GM10266 (cell line): ENCODE data around the gene ADAMTS6.

Experiments
- DNase-seq: peaks from one replicate; pipeline ENCODE4 v3.0.0; 2012; ENCODE audit errors: extremely low spot score
- TF ChIP-seq, protein P1 (sequence below): IDR thresholded peaks from 2 replicates; pipeline ENCODE4 v1.5.1; 2012; ENCODE audit warnings: mild to moderate bottlenecking, low read depth; ENCODE audit not compliant: control insufficient read depth, insufficient read depth; ENCODE audit errors: missing control alignments

Gene ADAMTS6

DNA sequence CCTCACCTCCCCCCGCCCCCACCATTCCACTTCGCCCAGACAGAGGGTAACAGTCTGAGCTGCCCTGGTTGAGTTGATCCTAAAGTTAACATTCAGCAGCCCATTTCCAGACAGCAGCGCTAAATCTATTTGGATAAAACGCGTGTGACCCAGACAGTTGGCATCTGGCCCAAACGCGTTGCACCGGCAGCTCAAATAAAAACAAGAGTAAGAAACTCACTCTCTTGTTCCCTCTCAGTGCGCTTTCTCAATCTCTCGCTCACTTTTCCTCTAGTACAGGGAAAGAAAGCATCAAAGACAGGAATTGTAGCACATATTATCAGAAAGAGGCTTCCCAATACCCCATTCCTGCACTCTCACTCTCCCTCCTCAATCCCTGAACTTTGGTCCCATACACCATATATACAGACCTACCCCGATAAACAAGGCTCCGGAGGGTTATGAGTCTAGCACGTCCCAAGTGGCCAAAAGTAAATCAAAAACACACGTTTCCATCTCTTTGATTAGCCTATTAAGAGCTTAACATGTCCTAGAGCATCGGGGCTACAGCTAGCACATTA lies 1.3 kb downstream of the ADAMTS6 start:
- DNase-seq = peak; percentile 16
- TF ChIP-seq, protein P1, sequence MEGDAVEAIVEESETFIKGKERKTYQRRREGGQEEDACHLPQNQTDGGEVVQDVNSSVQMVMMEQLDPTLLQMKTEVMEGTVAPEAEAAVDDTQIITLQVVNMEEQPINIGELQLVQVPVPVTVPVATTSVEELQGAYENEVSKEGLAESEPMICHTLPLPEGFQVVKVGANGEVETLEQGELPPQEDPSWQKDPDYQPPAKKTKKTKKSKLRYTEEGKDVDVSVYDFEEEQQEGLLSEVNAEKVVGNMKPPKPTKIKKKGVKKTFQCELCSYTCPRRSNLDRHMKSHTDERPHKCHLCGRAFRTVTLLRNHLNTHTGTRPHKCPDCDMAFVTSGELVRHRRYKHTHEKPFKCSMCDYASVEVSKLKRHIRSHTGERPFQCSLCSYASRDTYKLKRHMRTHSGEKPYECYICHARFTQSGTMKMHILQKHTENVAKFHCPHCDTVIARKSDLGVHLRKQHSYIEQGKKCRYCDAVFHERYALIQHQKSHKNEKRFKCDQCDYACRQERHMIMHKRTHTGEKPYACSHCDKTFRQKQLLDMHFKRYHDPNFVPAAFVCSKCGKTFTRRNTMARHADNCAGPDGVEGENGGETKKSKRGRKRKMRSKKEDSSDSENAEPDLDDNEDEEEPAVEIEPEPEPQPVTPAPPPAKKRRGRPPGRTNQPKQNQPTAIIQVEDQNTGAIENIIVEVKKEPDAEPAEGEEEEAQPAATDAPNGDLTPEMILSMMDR = no peak

DNA sequence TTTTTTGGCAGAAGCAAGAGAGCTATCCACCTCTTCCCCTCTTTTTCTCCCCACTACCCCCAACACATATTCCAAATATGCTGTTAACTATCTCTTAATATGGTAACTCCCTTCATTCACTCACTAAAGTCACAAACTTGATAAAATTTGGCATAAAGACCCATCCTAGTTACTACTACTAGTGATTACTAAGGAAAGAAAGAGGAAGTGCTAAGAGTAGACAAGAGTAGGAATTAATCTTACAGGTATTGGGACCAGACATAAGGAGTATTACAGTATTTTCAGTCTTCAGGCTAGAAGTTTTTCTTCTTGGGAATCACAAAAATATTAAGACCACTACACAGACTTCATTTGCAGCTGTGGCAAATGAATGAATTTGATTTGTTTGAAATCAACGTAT lies 2.2 kb downstream of the ADAMTS6 start:
- no peak for DNase-seq
- TF ChIP-seq, protein P1 = no peak

DNA sequence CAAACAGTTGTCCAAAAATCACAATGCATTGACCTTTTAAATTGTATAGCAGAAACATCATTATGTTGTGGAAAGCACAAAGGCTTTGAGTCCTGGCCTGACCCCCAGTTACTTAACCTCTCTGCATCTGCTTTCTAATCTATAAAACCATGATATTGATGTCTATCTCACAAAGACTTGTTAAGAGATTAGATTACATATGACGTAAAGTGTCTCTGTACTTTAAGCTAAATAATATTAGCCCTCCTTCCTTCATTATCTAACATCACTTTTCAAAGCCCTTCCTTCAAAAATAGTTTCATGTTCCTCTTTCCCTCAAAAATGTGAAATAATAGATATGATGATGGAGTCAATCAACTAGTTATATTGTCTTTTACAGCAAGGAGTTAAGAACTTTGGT lies 3.4 kb downstream of the ADAMTS6 start:
- TF ChIP-seq, protein P1 = no peak
- no peak for DNase-seq

DNA sequence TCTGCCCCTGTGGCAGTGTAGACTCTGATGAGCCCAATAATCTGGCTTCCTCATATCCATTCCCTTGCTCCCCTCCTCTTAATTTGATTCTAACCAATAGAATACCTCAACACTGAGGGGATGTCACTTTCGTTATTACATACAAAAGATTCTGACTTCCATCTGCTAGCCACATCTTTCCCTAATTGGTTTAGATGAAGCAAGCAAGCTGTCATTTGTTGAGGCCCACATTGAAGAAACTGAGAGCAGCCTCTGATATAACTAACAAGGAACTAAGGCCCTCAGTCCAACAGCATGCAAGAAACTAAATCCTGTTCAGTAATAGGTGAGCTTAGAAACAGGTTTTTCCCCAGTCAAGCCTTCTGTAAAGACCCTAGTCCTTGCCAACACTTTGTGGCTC lies 5.8 kb downstream of the ADAMTS6 start:
- no peak for DNase-seq
- TF ChIP-seq, protein P1 = no peak

DNA sequence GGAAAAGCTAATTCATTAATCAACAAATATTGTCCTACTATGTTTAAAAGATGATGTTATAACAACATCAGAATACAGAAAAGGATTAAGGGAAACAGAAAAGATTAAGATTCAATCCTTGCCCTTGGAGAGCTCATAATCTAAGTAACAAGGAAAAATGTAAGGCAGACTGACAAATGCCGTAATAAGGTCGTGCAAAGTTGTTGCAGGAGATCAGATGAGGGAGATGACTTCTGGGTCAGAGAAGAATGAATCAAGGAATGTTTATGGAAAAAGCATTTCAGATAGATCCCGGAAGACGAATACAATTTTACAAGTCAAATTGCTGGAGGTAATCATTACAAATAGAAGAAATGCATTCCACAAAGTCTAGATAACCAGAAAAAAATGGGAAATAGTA lies 6.4 kb downstream of the ADAMTS6 start:
- TF ChIP-seq, protein P1 = no peak
- DNase-seq = no peak

DNA sequence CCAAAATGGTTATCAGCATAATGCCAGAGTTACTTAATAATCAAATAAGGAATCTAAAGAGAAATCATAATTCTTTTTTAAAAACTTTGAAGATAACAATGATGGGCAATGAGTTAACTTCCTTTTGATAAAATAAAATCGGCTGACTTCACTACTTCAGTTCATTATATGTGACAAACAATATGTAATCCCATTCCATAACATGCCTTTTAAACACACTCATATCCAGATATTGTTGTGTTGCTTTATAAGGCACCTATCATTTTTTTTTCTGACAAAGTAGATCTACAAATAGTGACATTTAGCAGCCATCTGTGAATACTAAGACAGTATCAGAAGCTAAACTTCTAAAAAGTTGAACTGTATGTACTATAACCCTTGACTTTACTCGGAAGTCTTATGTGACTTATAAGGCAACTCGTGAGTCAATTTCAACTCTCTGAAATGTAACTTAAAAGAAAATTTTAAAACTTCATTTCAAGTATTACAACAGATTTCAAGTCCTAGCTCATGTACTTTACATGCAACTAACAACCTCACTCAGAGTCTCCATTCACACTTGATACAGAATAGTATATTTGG lies 7.5 kb downstream of the ADAMTS6 start:
- TF ChIP-seq, protein P1 = no peak
- DNase-seq = no peak

DNA sequence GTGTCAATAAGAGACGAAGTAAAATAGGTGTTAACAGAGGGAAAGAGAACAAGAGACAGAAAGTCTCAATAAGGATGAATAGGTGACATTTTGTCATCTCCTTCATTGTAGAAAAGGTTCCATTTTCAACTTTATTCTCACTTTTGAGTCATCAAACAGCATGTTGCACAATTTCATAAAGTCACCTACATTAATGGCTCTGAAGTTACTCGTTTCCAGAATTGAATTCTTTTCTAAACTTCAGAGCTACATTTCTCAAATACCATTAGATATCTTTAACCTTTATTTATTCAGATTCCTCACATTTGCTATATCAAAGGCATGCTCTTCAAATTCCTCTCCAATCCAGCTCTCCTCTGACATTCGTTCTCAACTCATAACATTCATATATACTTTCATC lies 13.1 kb downstream of the ADAMTS6 start:
- DNase-seq = no peak
- TF ChIP-seq, protein P1 = no peak
